GM18870 (cell line): ENCODE data around the gene PDIA3.
"Not testable (repeated sequence)": the region's sequence is repeated elsewhere in the genome, so short reads cannot be mapped to it uniquely, and the experiment has no call there.

Experiments
- ATAC-seq: cut with Tn5 transposase; IDR thresholded peaks from one replicate; pipeline ENCODE4 v1.9.1; 2021; ENCODE audit warnings: moderate library complexity; ENCODE audit not compliant: unreplicated experiment

The PDIA3 gene

GRCh38 chr15:43808960-43809678 lies 62.9 kb downstream of the PDIA3 start:
- ATAC-seq = no peak

GRCh38 chr15:43815064-43815463 lies 68.8 kb downstream of the PDIA3 start:
- ATAC-seq = not testable (repeated sequence)

- ATAC-seq = no peak
Measured at GRCh38 chr15:43821505-43821904, 75.3 kb downstream of the PDIA3 start.
